ENCODE results near the gene GHR.

GRCh38 chr5:42634575-42634974 lies 211.3 kb downstream of the GHR start:
- TF ChIP-seq, protein P1, sequence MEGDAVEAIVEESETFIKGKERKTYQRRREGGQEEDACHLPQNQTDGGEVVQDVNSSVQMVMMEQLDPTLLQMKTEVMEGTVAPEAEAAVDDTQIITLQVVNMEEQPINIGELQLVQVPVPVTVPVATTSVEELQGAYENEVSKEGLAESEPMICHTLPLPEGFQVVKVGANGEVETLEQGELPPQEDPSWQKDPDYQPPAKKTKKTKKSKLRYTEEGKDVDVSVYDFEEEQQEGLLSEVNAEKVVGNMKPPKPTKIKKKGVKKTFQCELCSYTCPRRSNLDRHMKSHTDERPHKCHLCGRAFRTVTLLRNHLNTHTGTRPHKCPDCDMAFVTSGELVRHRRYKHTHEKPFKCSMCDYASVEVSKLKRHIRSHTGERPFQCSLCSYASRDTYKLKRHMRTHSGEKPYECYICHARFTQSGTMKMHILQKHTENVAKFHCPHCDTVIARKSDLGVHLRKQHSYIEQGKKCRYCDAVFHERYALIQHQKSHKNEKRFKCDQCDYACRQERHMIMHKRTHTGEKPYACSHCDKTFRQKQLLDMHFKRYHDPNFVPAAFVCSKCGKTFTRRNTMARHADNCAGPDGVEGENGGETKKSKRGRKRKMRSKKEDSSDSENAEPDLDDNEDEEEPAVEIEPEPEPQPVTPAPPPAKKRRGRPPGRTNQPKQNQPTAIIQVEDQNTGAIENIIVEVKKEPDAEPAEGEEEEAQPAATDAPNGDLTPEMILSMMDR (conservative IDR thresholded peaks at IDR 0.05; ENCODE audit: low read depth, low read length): no peak
- TF ChIP-seq EZH2 (IDR thresholded peaks at IDR 0.05; ENCODE audit: low read length, unreplicated experiment): no peak
- no peak for TF ChIP-seq EZH2phosphoT487 (IDR thresholded peaks at IDR 0.05; ENCODE audit: borderline replicate concordance, low read length)

All from PC-3 (cell line).